ENCODE results near the gene NCAPD2.

DNA sequence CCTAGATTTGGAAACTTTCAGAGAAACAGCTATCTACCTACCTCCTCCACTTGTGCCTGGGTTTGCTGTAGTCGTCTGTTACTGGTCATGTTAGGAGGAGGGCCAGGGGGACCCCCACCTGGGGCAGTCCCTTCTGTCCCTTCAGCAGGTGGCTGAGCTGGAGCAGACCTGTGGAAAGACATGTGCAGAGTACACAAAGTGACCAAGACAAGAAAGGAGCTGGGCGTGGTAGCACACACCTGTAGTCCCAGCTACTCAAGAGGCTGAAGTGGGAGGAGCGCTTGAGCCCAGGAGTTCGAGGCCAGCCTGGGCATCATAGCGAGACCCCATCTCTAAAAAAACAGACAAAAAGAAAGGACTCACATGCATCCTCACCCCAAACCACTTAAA, 27.7 kb upstream of the NCAPD2 start:
- TF ChIP-seq, protein P1, sequence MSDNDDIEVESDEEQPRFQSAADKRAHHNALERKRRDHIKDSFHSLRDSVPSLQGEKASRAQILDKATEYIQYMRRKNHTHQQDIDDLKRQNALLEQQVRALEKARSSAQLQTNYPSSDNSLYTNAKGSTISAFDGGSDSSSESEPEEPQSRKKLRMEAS (IDR thresholded peaks at IDR 0.05; ENCODE audit: low read depth) = no peak
- TF ChIP-seq RXRA (IDR thresholded peaks at IDR 0.05; ENCODE audit: borderline replicate concordance, low read depth) (no peak), EP300 (IDR thresholded peaks at IDR 0.05; ENCODE audit: borderline replicate concordance in 1 of 2, low read depth in 1 of 2, low read length in 1 of 2) (no peak), TAF1 (IDR thresholded peaks at IDR 0.05; ENCODE audit: borderline replicate concordance, low read depth, low read length) (no peak), EZH2phosphoT487 (IDR thresholded peaks at IDR 0.05; ENCODE audit: borderline replicate concordance, low read depth) (no peak), ELF1 (IDR thresholded peaks at IDR 0.05) (no peak), GATA2 (CRISPR knock-in tag; IDR thresholded peaks at IDR 0.05) (no peak), RAD21 (IDR thresholded peaks at IDR 0.05; ENCODE audit: low read length) (no peak), CHD2 (IDR thresholded peaks at IDR 0.05; ENCODE audit: low read length, partially characterized antibody) (no peak)
